Thyroid gland (tissue), 4 donors: ENCODE measurements around the gene TGM2. TPM values are rescaled to one million over a fixed set of nuclear protein-coding genes. Genes with fewer than 3 reads are reported as not detected.

Source experiments
- DNase-seq, 2 donors: peaks; one replicate each; pipeline ENCODE4 v3.0.0-alpha.2; 2019
- H3K27ac ChIP-seq, 3 donors: fragments of 200-600 bp; sonication (generic); 1 replicate in 2 of 3; 2 replicates in 1 of 3; pipeline ENCODE4 v1.5.1; 2016 to 2019; ENCODE audit warnings: mild to moderate bottlenecking in 1 of 3, moderate library complexity in 1 of 3
- H3K27me3 ChIP-seq: fragments of 200-600 bp; sonication (generic); one replicate; pipeline ENCODE4 v1.5.1; 2019
- H3K36me3 ChIP-seq, 2 donors: fragments of 200-600 bp; sonication (generic); one replicate each; pipeline ENCODE4 v1.5.1; 2016 to 2019
- H3K4me1 ChIP-seq, 2 donors: fragments of 200-600 bp; sonication (generic); one replicate each; pipeline ENCODE4 v1.5.1; 2017 to 2019
- H3K4me3 ChIP-seq, 3 donors: fragments of 200-600 bp; sonication (generic); replicated peaks in 1 of 3; 1 replicate in 2 of 3; 2 replicates in 1 of 3; pipeline ENCODE4 v1.5.1; 2016; ENCODE audit warnings: mild to moderate bottlenecking in 1 of 3
- H3K9me3 ChIP-seq: fragments of 200-600 bp; sonication (generic); one replicate; pipeline ENCODE4 v1.5.1; 2017
- POLR2A ChIP-seq, 2 donors: fragments of 450-650 bp; IDR thresholded peaks; one replicate each; pipeline ENCODE4 v1.6.1; 2017; ENCODE audit warnings: antibody characterized with exemption in 2 of 2, mild to moderate bottlenecking in 2 of 2, moderate library complexity in 1 of 2
- WGBS, 2 donors: methylation state at CpG; one replicate each; pipeline ENCODE4 v1.1.5; 2017; 5-methylcytosine and 5-hydroxymethylcytosine counted together
- intact Hi-C: fragments of 100-400 bp; cut with DNase I; formaldehyde crosslinking; loops from one replicate; pipeline ENCODE4 v1.15.1; 2023
- total RNA-seq, 4 donors: library from RNA; depleted of rRNA; stranded (reverse); fragments of >200 nt; gene quantifications; one replicate each; pipeline ENCODE4 v1.2.3, GENCODE V29; 2016
- TF ChIP-seq, protein P1 (sequence below), 6 experiments: fragments of 200-600 bp in 3 of 6; fragments of 450-650 bp in 3 of 6; sonication (generic) in 3 of 6; IDR thresholded peaks; one replicate each; pipeline ENCODE4 v1.5.1; 2016 to 2019; ENCODE audit warnings: antibody characterized with exemption in 6 of 6, mild to moderate bottlenecking in 2 of 6, inconsistent platforms in 1 of 6, moderate library complexity in 1 of 6

Gene TGM2
- total RNA-seq, 4 donors from 2014 or later: 16.9 to 133 (median 18.4) TPM

DNA sequence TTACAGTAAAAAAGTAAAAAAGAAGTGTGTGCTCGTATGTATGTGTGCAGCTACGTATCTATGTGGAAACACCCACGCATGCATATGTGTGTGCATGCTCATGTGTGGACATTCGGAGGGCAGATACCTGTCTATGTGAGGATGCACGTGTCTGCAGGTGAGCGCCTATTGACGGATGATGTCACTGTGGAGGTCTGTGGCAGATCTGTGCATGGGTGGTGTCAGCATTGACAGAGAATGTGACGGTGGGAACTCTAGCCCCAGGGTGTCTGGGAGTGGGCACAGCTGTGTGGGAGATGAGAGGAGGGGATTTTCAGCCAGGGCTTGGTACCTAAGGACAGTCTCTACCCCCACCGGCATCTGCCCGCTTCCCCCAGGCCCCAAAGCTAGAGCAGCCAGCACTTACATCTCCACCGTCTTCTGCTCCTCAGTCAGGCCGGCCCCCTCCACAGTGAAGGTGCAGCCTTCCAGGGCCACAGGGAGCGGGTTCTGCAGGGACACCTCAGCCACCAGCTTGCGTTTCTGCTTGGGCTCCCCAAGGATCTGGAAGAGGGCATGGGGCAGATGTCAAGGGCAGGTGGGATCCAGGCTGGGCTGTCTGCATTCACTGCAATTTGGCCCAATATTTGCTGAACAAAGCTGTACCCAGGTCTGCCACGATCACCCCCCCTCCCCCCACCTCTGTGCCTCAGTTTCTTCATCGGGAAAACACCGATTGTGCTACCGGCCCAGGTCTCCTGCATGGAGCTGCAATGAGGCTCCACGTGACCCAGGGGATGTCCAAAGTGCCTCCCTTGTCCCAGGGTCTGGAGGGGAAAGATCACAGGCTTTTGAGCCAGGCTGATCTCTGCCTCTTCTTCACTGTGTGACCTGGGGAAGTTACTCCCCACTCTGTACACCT, 34.1 kb downstream of the TGM2 start:
- H3K27ac ChIP-seq: no peak overlapping the region
- DNase-seq: no peak
- H3K27me3 ChIP-seq: no peaks in the 10 kb centered on the region
- WGBS, 2 donors: 93% methylated on average over 14 to 19 of the region's 19 CpGs
- H3K4me1 ChIP-seq: peaks cover 4 to 27% of the 10 kb centered on the region in 2 donors
- H3K9me3 ChIP-seq: no peaks in the 10 kb centered on the region
- H3K4me3 ChIP-seq: no peak overlapping the region
- H3K36me3 ChIP-seq: no peaks in the 10 kb centered on the region
- intact Hi-C loops: no loop called here
- TF ChIP-seq POLR2A (IDR thresholded peaks at IDR 0.05): no peak
- TF ChIP-seq, protein P1, sequence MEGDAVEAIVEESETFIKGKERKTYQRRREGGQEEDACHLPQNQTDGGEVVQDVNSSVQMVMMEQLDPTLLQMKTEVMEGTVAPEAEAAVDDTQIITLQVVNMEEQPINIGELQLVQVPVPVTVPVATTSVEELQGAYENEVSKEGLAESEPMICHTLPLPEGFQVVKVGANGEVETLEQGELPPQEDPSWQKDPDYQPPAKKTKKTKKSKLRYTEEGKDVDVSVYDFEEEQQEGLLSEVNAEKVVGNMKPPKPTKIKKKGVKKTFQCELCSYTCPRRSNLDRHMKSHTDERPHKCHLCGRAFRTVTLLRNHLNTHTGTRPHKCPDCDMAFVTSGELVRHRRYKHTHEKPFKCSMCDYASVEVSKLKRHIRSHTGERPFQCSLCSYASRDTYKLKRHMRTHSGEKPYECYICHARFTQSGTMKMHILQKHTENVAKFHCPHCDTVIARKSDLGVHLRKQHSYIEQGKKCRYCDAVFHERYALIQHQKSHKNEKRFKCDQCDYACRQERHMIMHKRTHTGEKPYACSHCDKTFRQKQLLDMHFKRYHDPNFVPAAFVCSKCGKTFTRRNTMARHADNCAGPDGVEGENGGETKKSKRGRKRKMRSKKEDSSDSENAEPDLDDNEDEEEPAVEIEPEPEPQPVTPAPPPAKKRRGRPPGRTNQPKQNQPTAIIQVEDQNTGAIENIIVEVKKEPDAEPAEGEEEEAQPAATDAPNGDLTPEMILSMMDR (IDR thresholded peaks at IDR 0.05): no peak

DNA sequence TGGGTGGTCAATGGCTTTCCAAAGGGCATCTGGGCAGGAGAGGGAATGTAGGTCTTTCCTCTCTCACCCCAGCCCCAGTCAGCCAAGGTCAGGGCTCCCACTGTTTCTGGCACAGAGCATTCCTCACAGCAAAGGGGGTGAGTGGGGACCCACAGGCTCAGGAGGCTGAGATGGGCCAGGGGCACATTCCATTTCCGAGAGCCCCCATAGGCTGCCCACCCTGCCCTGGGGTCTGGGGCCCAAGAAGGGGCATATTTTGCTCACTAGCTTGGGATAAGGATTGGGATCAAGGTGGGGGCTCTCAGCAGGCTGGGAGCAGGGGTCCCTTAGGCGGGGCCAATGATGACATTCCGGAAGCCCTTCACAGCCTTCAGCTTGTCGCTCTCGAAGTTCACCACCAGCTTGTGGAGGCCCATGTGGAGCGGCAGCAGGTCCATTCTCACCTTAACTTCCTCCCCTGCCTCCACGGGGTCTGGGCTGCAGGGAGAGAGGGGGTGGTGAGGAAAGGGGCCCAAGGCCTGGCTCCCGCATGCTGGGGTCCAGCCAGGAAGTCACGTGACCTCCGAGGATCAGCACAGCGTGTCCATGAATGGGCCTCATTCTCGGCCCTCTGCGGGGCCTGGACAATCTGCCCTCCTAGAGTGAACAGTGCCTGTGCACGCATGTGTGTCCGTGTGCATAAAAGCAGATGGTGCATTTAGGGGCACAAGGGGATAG, 35.0 kb downstream of the TGM2 start:
- Histone ChIP-seq H3K4me3 (no peak overlapping the region), H3K27ac (no peak overlapping the region), H3K27me3 (no peaks in the 10 kb centered on the region), H3K4me1 (peaks cover 11 to 35% of the 10 kb centered on the region in 2 donors), H3K36me3 (no peaks in the 10 kb centered on the region), H3K9me3 (no peaks in the 10 kb centered on the region)
- intact Hi-C loops: no loop called here
- 57 to 68% methylated on average over 13 to 15 of the region's 15 CpGs for WGBS, 2 donors
- DNase-seq: no peak
- no peak for TF ChIP-seq POLR2A (IDR thresholded peaks at IDR 0.05)
- TF ChIP-seq, protein P1 (IDR thresholded peaks at IDR 0.05): no peak

DNA sequence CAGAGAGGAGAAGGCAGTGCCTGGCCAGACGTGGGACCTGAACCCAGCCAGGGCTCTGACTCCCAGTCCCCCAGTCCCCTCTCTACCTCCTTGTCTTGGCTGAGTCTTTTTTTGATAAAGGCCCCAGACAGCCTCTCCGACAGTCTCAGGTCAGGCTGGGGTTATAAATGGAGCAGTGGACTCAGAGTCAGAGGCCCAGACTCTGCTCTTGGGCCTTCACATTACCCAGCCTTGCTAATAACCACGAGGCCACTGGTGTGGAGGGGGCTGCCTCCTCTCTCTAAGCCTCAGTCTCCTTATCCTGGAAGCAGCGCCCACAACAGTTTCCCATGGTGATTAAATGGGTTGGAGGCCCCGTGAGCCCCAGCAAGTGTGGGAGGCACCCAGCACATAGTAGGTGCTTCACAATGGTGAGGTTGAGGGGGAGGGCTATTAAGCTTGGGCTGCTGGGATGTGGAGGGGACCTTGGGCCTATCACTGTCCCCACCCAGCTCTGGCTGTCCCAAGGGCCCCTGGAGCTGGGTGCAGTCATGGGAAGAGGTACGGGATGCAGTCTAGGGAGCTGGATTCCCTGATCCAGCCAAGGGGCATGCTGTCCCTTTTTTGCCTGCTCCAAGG, 35.7 kb downstream of the TGM2 start:
- no peaks in the 10 kb centered on the region for H3K27me3 ChIP-seq
- H3K4me3 ChIP-seq: no peak overlapping the region
- H3K4me1 ChIP-seq: peaks cover 13 to 34% of the 10 kb centered on the region in 2 donors
- intact Hi-C loops: no loop called here
- no peaks in the 10 kb centered on the region for H3K36me3 ChIP-seq
- WGBS, 2 donors: 87 to 97% methylated on average over 5 to 6 of the region's 6 CpGs
- DNase-seq: no peak
- H3K9me3 ChIP-seq: no peaks in the 10 kb centered on the region
- H3K27ac ChIP-seq: no peak overlapping the region
- no peak for TF ChIP-seq POLR2A (IDR thresholded peaks at IDR 0.05)
- TF ChIP-seq, protein P1 (IDR thresholded peaks at IDR 0.05): no peak

DNA sequence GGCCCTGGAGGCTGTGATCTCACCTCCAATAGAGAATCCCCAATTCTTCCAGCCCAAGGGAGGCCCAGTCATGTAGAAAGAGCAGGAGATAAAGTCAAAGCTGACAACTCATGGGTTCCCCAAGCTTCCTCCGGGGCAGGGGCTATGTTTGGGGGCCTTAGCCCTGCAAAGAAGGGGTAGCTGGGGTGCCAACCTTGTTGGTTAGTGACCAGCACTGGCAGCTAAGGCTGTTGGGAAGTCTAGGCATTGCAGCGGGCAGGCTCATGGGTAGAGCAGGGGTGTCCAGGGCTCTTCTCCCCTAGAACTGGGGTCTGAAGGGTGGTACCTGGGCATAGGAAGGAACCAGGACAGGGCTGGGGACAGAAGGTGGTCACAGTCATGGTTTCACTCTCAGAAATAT, 36.4 kb downstream of the TGM2 start:
- Histone ChIP-seq H3K27ac (no peak overlapping the region), H3K4me1 (peaks cover 13 to 28% of the 10 kb centered on the region in 2 donors), H3K36me3 (no peaks in the 10 kb centered on the region), H3K9me3 (no peaks in the 10 kb centered on the region), H3K27me3 (no peaks in the 10 kb centered on the region), H3K4me3 (no peak overlapping the region)
- WGBS, 2 donors: 100% methylated on average over 1 to 2 of the region's 2 CpGs
- no peak for DNase-seq
- intact Hi-C loops: no loop called here
- TF ChIP-seq, protein P1 (IDR thresholded peaks at IDR 0.05): no peak
- TF ChIP-seq POLR2A (IDR thresholded peaks at IDR 0.05): no peak
